Measurements from ENCODE around the gene ZNF431. TPM values are rescaled to one million over a fixed set of nuclear protein-coding genes. Genes with fewer than 3 reads are reported as not detected.

Gene ZNF431
- total RNA-seq, 2 donors from 2014 or later: 23.3 to 33.3 TPM

Other genes starting within 250 kb of the ZNF431 start
- 10 to 100 TPM; 23.8 to 25.0 TPM for gene ZNF85, start 218.8 kb upstream of the ZNF431 start, total RNA-seq
- gene ZNF430, start 121.4 kb upstream of the ZNF431 start, total RNA-seq: 10 to 100 TPM; 25.9 to 27.7 TPM
- gene ZNF714, start 59.8 kb upstream of the ZNF431 start, total RNA-seq: 10 to 100 TPM; 23.9 to 35.7 TPM
- 10 to 100 TPM; 13.0 to 13.6 TPM for gene ZNF708, start 187.4 kb downstream of the ZNF431 start, total RNA-seq
- 10 to 100 TPM; 16.9 to 28.2 TPM for gene ZNF738, start 217.0 kb downstream of the ZNF431 start, total RNA-seq

Data from activated T-cell treated with anti-CD3 and anti-CD28 coated beads, Interleukin-2, amount 50 U/mL, for 72 hours (primary cell).